Activated naive CD4-positive, alpha-beta T cell (primary cell): Measurements from ENCODE around the gene PIP4K2A.
"Not testable (repeated sequence)": the region's sequence is repeated elsewhere in the genome, so short reads cannot be mapped to it uniquely, and the experiment has no call there.

Experiments
- DNase-seq, 4 experiments: peaks; one replicate each; lab custom pipeline; 2025; lab: John Stamatoyannopoulos, UW

Gene PIP4K2A

DNA sequence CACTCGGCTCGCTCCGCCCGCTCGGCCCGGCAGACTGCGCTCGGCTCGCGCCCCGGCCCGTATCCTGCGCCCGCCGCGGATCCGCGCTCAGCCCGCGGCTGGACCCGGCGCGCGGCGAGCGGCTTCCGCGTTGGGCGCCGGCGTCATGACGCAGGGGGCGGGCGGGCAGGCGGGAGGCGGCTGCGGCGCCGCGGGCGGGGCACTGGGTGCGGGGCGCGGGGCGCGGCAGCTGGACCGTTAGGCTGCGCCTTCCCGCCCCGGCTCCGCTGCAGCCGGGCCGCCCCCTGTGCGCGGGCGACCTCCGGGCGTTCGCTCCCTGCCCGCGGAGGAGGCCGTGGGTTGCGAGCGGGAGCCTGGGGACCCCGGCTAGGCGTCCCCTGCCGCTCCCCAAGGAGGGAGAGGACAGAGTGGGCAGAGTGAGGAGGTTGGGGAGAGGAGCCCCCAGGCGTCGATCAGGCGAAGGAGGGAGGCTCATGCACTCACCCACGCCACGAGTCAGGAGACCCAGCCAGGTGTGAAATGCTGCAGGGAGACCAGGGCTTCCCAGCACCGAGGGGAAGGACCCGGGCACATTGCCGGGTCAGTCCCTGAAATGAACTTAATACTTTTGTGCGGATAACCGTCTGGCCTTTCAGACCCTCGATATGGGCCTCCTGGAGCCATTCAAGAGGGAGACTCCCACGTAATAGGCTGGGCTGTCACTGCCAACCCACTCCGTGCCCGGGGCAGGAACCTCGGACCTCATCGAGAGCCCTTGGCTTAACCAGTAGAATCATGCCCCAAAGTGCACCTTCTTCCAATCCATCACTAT is at the start of gene PIP4K2A:
PIP4K2A (minus strand) TSS at position 100 of the 811 bp plus-strand sequence. CDS start 252 bp downstream, outside the sequence.
- peak; percentile 35 to 74 (median 40) for DNase-seq

DNA sequence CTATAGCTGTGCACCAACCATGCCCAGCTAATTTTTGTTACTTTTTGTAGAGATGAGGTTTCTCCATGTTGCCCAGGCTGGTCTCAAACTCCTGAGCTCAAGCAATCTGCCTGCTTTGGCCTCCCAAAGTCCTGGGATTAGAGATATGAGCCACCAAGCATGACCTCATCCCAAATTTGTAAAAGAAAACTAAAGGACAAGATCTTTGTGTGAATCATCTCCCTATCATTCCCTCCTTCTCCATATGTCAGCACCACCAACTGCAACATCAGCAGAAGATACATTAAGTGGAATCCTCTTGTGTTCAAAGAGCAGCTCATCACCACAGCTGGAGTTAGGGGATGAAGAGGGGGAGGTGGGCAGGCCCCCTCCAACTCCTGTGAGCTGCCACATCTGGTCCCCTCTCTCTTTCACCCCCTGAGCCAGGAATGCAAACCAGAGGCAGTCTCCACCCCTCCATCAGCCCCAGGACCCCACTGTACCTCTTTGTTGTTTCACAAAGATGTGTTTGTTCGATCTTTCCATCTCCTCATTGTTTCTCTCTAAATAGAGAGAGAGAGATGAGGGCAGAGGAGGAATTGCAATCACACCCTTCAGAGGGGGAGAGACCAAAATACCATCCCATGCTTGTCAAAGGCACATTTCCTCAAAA is 47.3 kb upstream of the PIP4K2A start:
- DNase-seq: no peak

DNA sequence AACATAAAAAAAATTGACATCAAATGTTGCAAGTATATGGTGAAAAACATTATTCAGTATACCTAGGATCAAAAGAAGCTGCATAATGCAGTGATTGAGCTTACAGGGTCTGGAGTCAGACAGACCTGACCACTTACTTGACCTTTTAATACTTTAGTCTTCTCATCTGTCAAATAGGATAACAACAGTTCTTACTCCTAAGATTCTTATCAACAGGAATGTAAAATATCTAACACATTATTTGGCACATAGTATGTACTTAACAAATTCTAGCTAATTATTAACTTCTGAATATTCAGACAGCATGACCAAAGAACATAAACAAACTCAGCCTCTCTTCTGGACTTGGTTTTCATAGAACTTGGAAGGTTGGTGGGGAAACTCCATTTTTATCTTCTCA is 45.6 kb upstream of the PIP4K2A start:
- no peak for DNase-seq

DNA sequence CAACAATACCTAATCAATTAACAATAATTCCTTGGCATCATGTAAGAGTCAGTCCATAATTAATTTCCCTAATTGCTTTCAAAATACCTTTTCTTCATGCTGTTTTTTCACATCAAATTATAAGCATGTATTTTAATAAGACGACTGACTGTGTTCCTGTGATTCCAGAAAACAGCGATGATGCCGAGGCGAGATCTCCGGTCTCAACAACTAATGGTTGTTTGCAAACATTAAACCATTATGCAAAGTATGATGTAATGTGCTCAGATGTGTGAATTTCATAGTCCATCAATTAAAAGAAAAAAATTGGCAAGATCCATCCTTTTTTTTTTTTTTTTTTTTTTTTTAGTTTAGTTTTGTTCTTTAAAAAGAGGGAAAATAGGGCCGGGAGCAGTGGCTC is 44.5 kb upstream of the PIP4K2A start:
- no peak for DNase-seq

DNA sequence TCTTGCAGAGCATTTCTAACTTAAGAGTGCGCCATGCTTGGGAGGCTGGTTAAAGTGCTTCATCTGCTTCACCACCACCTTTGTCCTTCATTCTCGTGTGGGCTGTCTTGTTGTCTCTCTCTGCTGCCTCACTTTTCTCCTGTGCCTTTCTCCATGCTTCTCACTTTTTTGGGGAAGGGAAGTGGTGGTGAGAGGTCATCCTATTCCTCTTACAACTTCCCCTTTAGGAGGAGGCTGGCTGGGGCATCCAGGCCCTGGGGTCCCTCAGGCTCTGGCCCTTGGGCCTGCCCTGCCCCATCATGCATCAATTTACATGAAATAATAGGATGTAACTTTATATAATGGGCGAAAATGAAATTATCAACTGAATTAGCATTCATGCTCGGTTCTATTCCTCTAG is 39.9 kb upstream of the PIP4K2A start:
- DNase-seq: no peak

DNA sequence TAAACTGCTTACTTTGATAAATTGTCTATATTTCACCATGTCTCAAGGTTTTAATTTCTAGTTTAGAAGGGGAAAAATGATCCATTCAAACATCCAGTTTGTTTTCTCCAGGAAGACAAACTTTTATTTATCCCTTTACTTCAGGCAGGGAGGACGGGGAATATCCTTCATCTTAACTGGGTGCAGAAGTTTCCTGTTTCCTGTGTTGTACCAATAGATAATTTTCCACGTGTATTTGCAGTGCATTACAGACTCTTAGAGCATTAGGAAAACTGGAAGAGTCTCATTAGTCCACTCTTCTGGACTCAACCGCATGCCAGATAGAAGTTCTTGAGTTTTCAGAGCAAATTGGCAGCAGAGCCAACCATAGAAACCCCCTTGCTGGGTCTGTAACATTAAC is 39.4 kb upstream of the PIP4K2A start:
- no peak for DNase-seq

DNA sequence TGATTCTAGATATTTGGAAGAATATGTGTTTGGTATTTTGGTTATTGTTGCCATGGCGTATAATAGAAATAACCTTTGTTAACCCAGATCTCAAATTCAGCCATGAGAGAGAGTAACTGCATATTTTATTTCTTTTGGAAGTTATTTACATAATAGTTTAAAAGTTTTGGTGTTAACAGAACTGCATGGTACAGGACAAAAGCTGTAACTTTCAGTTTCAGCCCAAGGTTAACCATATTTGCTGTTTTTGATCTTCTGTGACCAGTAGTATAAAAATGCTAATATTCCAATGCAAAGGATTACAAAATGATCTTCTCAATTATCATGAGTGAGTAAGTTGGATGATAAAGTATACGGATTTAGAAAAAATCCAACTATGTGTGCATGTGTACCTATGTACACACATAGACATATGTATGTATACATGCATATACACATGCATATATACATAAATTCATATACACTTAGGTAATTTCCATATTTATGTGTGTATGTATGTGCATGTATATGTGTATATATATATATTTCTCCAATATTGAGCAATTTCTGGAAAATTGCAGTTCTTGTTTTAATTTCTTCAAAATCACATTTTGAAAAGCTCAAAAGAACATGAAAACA is 38.0 kb upstream of the PIP4K2A start:
- DNase-seq: no peak

DNA sequence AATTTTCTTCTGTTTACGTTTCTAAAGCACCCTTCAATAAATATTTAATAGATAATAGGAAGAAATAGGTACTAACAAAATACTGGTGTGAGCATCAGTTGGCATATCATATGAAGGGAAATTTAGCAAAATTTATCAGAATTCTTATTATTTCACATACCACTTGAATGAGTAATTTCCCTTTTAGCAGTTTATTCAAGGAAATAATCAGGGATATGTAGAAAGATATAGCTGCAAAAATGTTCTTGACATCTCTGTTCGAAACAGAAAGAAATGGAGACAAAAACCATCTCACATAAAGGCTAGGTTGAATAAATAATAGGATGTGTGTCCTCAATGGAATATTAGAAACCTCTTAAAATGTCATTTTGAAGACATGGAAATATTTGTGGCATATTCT is 35.8 kb upstream of the PIP4K2A start:
- no peak for DNase-seq

DNA sequence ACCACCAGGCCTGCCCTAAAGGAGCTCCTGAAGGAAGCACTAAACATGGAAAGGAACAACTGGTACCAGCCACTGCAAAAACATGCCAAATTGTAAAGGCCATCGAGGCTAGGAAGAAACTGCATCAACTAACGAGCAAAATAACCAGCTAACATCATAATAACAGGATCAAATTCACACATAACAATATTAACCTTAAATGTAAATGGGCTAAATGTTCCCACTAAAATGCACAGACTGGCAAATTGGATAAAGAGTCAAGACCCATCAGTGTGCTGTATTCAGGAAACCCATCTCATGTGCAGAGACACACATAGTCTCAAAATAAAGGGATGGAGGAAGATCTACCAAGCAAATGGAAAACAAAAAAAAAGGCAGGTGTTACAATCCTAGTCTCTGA is 30.5 kb upstream of the PIP4K2A start:
- DNase-seq: not testable (repeated sequence)

DNA sequence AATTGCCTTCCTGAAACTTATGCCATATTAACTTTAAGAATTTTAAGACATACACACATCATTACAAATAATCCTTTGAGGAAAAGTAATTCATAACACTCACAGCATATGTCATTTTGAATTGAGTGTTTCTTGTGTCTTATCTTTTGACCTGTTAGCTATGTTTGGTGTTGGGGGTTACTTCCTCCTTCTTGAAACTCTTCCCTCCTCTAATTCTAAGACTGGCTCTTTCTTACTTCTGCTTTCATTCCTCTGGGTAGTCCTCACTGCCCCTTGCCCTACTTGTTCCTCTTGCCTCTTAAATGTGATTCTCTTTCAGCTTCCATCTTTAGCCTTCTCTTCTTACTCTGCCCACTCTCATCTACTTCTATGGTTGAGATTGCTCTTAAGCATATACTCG is 28.3 kb upstream of the PIP4K2A start:
- no peak for DNase-seq

DNA sequence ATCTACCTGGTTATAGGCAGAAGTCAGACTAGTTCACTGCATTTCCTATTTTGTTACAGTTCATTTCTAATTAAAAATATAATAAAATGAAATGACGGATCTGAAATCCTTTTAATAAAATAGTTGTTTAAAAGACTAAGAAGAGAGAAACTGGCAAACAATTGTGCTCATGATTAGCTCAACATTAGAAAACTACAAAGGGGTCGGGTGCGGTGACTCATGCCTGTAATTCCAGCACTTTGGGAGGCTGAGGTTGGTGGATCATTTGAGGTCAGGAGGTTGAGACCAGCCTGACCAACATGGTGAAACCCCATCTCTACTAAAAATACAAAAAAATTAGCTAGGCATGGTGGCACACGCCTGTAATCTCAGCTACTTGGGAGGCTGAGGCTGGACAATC is 27.3 kb upstream of the PIP4K2A start:
- DNase-seq: not testable (repeated sequence)

DNA sequence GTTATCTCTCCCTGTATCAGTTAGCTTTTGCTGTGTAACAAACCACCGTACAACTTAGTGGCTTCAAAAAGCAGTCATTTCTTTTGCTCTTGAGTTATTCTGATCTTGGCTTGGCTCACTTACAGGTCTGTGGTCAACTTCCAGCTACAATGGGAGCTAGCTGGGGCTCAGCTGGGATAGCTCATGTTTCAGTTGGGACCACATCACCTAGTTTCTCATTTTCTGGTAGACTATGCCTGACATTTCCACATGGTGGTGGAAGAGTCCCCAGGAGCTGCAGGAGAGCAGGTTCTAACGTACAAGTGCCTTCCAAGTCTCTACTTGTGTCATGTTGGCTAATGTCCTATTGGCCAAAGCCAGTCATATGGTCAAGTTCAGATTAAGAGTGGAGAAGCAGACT is 25.8 kb upstream of the PIP4K2A start:
- no peak for DNase-seq

DNA sequence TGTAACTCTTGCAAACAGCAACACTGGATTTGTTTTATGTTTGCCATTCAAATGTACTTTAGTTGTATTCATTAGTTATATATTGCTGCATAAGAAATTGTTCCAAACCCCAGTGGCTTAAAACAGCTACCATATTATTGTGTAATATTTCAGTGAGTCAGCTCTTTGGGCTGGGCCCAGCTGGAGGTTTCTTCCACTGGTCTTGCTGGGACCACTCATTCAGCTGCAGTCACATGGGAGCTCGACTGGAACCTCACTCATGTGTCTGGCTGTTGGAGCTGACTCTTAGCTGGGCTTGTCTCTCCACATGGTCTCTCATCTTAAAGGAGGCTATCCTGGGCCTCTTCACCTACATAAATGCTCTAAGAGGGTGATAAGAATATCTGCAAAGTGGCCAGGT is 23.2 kb upstream of the PIP4K2A start:
- no peak for DNase-seq

DNA sequence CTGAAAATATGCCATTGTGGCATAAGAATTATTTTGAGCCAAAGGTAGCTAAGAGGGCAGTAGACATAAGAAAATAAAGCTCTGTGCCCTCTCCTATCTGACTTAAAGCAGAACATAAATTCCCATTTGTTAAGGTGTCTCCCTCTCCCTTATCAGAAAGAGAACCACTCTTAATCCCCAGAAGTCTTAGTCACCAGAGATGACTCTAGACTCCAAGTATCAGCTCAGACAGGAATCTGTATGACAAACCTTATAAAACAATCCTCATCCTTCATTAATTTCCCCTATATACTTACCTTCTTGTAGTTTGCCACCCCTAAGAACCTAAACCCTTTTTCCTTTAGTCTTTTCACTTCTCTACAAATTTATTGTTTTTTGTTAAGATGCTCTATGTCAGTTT is 21.8 kb upstream of the PIP4K2A start:
- no peak for DNase-seq

DNA sequence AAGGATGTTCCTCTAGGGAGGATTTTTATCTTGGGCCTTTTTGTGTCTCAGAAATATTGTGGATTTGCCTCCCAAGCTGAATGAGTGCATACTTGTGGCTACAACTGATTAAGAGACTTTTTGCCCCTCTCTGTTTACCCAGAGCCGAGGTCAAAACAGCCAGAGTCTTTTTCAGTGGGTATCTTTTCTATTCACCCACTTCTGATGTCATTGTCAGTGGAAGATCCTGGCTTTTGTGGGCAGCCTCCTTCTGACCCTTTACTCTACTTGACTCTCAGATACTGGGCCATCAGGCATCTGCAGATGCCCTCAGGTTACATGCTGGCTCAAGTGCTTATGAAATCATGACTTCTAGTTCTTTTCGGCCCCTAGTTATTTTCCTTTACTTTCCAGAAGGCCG is 19.6 kb upstream of the PIP4K2A start:
- DNase-seq: no peak

DNA sequence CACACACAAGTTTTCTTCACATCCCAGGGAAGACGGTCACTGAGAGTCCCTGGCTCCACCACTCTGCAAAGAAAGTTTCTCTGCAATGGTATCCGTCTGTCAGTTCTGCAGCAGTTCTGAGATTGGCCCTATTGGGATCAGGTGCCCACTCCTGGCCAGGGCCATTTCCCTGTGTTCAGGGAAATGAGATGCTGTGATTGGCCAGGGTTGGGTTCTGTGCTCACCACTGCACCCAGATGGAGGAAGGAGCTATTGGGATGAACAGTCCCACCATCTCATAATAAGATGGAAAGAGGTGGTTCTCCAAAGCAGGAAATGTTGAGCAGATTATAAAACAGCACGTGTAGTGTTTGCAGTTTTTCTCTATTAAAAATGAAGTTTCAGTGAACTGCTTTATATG is 13.3 kb upstream of the PIP4K2A start:
- DNase-seq: no peak

DNA sequence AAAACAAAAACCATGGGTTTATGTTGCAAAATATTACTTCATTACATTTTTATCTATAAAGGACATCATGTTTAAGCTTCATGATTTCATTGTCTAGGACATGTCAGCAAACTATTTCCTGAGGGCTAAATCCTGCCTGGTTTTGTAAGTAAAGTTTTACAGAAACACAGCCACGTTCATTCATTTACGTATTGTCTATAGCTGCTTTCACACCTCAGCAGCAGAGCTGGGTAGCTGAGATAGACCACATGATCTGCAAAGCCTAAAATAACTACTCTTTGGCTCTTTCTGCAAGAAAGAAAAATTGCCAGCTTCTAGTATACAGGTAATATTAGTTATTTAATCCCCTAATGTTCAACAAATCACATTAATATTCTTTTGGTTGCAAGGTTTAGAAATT is 12.7 kb upstream of the PIP4K2A start:
- no peak for DNase-seq

DNA sequence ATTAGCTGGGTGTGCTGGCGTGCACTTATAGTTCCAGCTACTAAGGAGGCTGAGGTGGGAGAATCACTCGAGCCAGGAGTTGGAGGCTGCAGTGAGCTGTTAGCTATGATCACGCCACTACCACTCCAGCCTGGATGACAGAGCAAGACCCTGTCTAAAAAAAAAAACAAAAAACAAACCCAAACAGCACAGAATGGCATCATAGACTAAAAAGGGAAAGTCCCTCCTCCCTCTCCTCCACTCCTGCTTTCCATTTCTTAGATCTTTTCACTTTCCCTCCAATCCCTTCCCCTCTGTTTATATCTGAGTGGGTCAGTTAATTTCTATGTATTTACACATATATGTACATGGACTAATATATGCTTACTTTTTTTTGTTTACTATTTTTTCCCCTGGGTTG is 10.4 kb upstream of the PIP4K2A start:
- no peak for DNase-seq

DNA sequence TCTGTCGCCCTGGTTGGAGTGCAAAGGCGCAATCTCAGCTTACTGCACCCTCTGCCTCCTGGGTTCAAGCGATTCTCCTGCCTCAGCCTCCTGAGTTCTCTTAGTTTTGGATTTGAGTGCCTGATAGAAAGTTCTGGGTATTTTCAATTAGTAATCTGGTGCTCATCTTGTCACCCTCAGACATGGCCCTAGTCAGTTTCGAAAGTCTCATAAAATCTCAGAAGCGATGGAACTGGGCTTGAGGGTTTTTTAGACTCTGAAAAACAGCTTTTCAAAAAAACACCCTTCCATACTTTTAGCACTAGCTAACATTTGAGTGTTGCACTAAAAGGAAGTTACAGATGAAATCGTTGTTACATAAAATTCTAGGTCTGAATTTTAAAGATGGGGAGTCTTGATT is 9.4 kb upstream of the PIP4K2A start:
- no peak for DNase-seq

DNA sequence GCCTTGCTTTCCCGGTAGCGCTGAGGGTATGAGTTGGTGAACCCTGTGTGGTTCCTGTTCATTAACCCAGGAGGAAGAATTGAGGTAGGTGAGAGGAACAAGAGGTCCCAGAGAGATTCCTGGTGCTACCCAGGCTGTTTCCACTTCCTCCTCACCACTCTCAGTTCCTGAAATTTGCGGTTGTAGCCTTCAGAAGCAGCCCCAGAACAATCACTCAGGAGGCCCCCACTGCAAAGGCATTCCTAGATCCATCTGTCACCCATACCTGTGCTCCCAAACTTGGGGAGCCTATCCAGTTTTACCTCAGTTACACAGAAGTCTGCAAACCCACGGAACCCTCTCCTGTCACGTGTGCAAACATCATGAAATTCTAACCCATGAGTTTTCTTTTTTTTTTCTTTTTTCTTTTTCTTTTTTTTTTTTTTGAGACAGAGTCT is 9.0 kb upstream of the PIP4K2A start:
- no peak for DNase-seq

DNA sequence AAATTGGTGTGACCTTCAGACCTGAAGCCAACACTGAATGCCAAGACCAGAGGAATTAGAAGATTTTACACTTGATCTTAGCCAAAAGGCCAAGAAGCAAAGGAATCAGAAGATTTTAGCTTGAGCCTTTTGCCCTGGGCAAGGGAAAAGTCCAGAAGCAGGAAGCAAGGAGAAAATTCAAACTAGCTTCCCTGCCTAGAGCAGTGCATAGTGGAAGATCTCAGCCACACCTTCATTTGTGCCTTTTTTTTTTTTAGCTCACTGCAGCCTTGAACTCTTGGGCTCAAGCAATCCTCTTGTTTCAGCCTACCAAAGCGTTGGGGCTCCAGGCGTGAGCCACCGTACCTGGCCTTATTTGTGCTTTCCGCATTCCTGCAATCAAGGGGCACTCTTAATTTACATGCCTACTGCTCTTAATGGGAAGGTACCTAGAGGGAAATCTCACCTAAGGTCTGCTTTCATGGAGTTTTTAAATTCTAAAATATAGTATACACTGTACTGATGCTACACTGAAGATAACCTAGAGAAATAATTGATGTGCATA is 8.3 kb upstream of the PIP4K2A start:
- no peak for DNase-seq

DNA sequence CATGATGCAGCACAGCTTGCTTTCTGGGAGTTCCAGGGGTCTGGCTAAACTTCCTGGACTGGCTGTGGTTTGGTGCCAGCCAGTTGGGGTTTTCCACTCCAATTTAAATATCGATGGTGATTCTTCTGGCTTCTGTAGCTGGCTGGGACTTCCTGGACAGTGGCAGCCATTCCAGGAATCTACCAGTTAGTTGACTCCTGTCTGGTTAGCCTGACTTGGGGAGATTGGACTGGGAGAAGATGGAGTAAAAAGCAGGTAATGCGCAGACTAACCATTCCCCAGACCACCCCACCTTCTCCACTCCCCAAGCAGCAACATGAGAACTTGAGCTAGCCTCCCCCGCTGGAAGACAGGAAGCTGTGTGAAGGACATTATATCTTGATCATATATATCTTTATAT is 6.3 kb upstream of the PIP4K2A start:
- no peak for DNase-seq
